ENCODE results near the gene RGS5. TPM values are rescaled to one million over a fixed set of nuclear protein-coding genes. Genes with fewer than 3 reads are reported as not detected.

The RGS5 gene
- total RNA-seq, 2 experiments from 2014 or later, result 0.88 to 1.2 TPM

- H3K4me2 ChIP-seq (ENCODE audit: low read length), result no peak overlapping the region
- H3K27ac ChIP-seq (ENCODE audit: low read depth, low read length, poor library complexity, severe bottlenecking), result no peak overlapping the region
- H3K36me3 ChIP-seq (ENCODE audit: insufficient read depth, low read length), result no peaks in the 10 kb centered on the region
- intact Hi-C loops (cut with micrococcal nuclease; ENCODE audit: unreplicated experiment), result no loop called here
- ChIA-PET POLR2A (interaction anchor here (0.7 kb wide), 1 partner anchor 1334 kb away, joined by 3 read pairs; no protein-coding TSS in a partner anchor), CTCF (ENCODE audit: unreplicated experiment) (no interaction called here)
- no peak for DNase-seq (ENCODE audit: low spot score)
- H3K9me3 ChIP-seq (ENCODE audit: low read length), result no peaks in the 10 kb centered on the region
- no TSS peak for BruUV-seq (replicated peaks)
- no peak overlapping the region for H3K4me3 ChIP-seq (ENCODE audit: low read depth, low read length, poor library complexity, severe bottlenecking)
- H3K9me2 ChIP-seq (ENCODE audit: insufficient read depth, low read length), result no peaks in the 10 kb centered on the region
- no peaks in the 10 kb centered on the region for H3K4me1 ChIP-seq (ENCODE audit: insufficient read depth, low read length, poor library complexity, severe bottlenecking)
- H2AFZ ChIP-seq (ENCODE audit: low read length), result no peak overlapping the region
- no peak for TF ChIP-seq CTCF (conservative IDR thresholded peaks at IDR 0.05; ENCODE audit: low read length)
- no peak for TF ChIP-seq EZH2phosphoT487 (IDR thresholded peaks at IDR 0.05; ENCODE audit: borderline replicate concordance, low read depth, low read length)
- no peaks in the 10 kb centered on the region for H3K79me2 ChIP-seq (ENCODE audit: insufficient read depth, low read depth, low read length)
- H4K20me1 ChIP-seq (ENCODE audit: insufficient read depth, low read length), result no peaks in the 10 kb centered on the region
Observed at GRCh38 chr1:163195728-163196448, 6.8 kb downstream of the RGS5 start.

- intact Hi-C loops (cut with micrococcal nuclease; ENCODE audit: unreplicated experiment), result no loop called here
- DNase-seq (ENCODE audit: low spot score), result peak; percentile 8
Observed at GRCh38 chr1:163191301-163191700, 11.4 kb downstream of the RGS5 start.

More at GRCh38 chr1:163191301-163191700, 11.4 kb downstream of the RGS5 start:
- Histone ChIP-seq H2AFZ (ENCODE audit: low read length) (no peak overlapping the region), H3K4me2 (ENCODE audit: low read length) (no peak overlapping the region), H3K9me3 (ENCODE audit: low read length) (no peaks in the 10 kb centered on the region), H3K27ac (ENCODE audit: low read depth, low read length, poor library complexity, severe bottlenecking) (no peak overlapping the region), H3K36me3 (ENCODE audit: insufficient read depth, low read length) (no peaks in the 10 kb centered on the region), H3K79me2 (ENCODE audit: insufficient read depth, low read depth, low read length) (no peaks in the 10 kb centered on the region), H3K9me2 (ENCODE audit: insufficient read depth, low read length) (no peaks in the 10 kb centered on the region), H3K4me1 (ENCODE audit: insufficient read depth, low read length, poor library complexity, severe bottlenecking) (no peaks in the 10 kb centered on the region), H3K4me3 (ENCODE audit: low read depth, low read length, poor library complexity, severe bottlenecking) (no peak overlapping the region), H4K20me1 (ENCODE audit: insufficient read depth, low read length) (no peaks in the 10 kb centered on the region)
- TF ChIP-seq CTCF (conservative IDR thresholded peaks at IDR 0.05; ENCODE audit: low read length) (no peak), EZH2phosphoT487 (IDR thresholded peaks at IDR 0.05; ENCODE audit: borderline replicate concordance, low read depth, low read length) (no peak)
- no TSS peak for BruUV-seq (replicated peaks)
- POLR2A ChIA-PET, result interaction anchor here (0.7 to 1.0 kb wide), 2 partner anchors 12 to 22 kb away, joined by 3 read pairs; partner anchors contain the start of gene RGS5
- CTCF ChIA-PET (ENCODE audit: unreplicated experiment), result interaction anchor here (0.6 kb wide), 1 partner anchor 14 kb away, joined by 3 read pairs; no protein-coding TSS in a partner anchor

All from OCI-LY7 (cell line).